ENCODE data around the gene MYCBPAP. TPM values are rescaled to one million over a fixed set of nuclear protein-coding genes. Genes with fewer than 3 reads are reported as not detected.

The MYCBPAP gene
- total RNA-seq, 4 donors from 2014 or later = 0.38 to 2.3 (median 0.54) TPM

- TF ChIP-seq POLR2A (IDR thresholded peaks at IDR 0.05) (no peak), CTCF (IDR thresholded peaks at IDR 0.05) (no peak)
- 66 to 76% methylated on average over 8 of the region's 8 CpGs for WGBS, 2 donors
Measured at GRCh38 chr17:50519141-50519834, 11.0 kb downstream of the MYCBPAP start.

GRCh38 chr17:50520483-50520882, 12.2 kb downstream of the MYCBPAP start:
- no peak for DNase-seq (ENCODE audit: low spot score in 2 of 2)
- intact Hi-C loops (cut with DNase I; ENCODE audit: low total_unique reads) = no loop called here
- TF ChIP-seq CTCF (IDR thresholded peaks at IDR 0.05) (no peak), POLR2A (IDR thresholded peaks at IDR 0.05) (no peak)
- 71 to 90% methylated on average over 2 of the region's 2 CpGs for WGBS, 2 donors
- H3K4me3 ChIP-seq (ENCODE audit: low read depth, poor library complexity, severe bottlenecking) = no peak overlapping the region

More at GRCh38 chr17:50519141-50519834, 11.0 kb downstream of the MYCBPAP start:
- H3K4me3 ChIP-seq (ENCODE audit: low read depth, poor library complexity, severe bottlenecking) = no peak overlapping the region
- intact Hi-C loops (cut with DNase I; ENCODE audit: low total_unique reads) = no loop called here
- no peak for DNase-seq (ENCODE audit: low spot score in 2 of 2)

GRCh38 chr17:50521514-50521913, 13.3 kb downstream of the MYCBPAP start:
- DNase-seq (ENCODE audit: low spot score in 2 of 2) = no peak
- WGBS, 2 donors = 75 to 85% methylated on average over 2 of the region's 2 CpGs
- no peak for TF ChIP-seq CTCF (IDR thresholded peaks at IDR 0.05)
- TF ChIP-seq POLR2A (IDR thresholded peaks at IDR 0.05) = no peak
- H3K4me3 ChIP-seq (ENCODE audit: low read depth, poor library complexity, severe bottlenecking) = no peak overlapping the region
- intact Hi-C loops (cut with DNase I; ENCODE audit: low total_unique reads) = no loop called here

GRCh38 chr17:50522766-50523165, 14.5 kb downstream of the MYCBPAP start:
- 88 to 91% methylated on average over 10 of the region's 10 CpGs for WGBS, 2 donors
- TF ChIP-seq CTCF (IDR thresholded peaks at IDR 0.05) = no peak
- TF ChIP-seq POLR2A (IDR thresholded peaks at IDR 0.05) = no peak
- no peak for DNase-seq (ENCODE audit: low spot score in 2 of 2)
- intact Hi-C loops (cut with DNase I; ENCODE audit: low total_unique reads) = no loop called here
- H3K4me3 ChIP-seq (ENCODE audit: low read depth, poor library complexity, severe bottlenecking) = no peak overlapping the region

- TF ChIP-seq CTCF (IDR thresholded peaks at IDR 0.05) (no peak), POLR2A (IDR thresholded peaks at IDR 0.05) (no peak)
- DNase-seq (ENCODE audit: low spot score in 2 of 2) = no peak
- 58 to 59% methylated on average over 2 of the region's 2 CpGs for WGBS, 2 donors
- intact Hi-C loops (cut with DNase I; ENCODE audit: low total_unique reads) = no loop called here
- H3K4me3 ChIP-seq (ENCODE audit: low read depth, poor library complexity, severe bottlenecking) = no peak overlapping the region
Measured at GRCh38 chr17:50523208-50523607, 15.0 kb downstream of the MYCBPAP start.

GRCh38 chr17:50524838-50525237, 16.6 kb downstream of the MYCBPAP start:
- no peak overlapping the region for H3K4me3 ChIP-seq (ENCODE audit: low read depth, poor library complexity, severe bottlenecking)
- 93 to 94% methylated on average over 18 of the region's 18 CpGs for WGBS, 2 donors
- intact Hi-C loops (cut with DNase I; ENCODE audit: low total_unique reads) = no loop called here
- TF ChIP-seq CTCF (IDR thresholded peaks at IDR 0.05) (no peak), POLR2A (IDR thresholded peaks at IDR 0.05) (no peak)
- DNase-seq (ENCODE audit: low spot score in 2 of 2) = no peak

Measured in lower leg skin (tissue), 4 donors.